Stimulated activated CD4-positive, alpha-beta T cell treated with anti-CD3 and anti-CD28 coated beads, Interleukin-1b, Interleukin-23, amount 100 ng/mL, for 24 hours (primary cell): ENCODE measurements around the gene TMEM269.
A peak's percentile ranks its signal among the peaks of the same experiment; 100 is the strongest.
"Not testable (repeated sequence)": the region's sequence is repeated elsewhere in the genome, so short reads cannot be mapped to it uniquely, and the experiment has no call there.

Experiments used
- DNase-seq, 4 experiments: peaks; one replicate each; pipeline ENCODE4 v3.0.0-alpha.2; 2020; ENCODE audit warnings: low read depth in 4 of 4, low spot score in 1 of 4

Gene TMEM269

GRCh38 chr1:42774928-42775526 is 9.8 kb upstream of the TMEM269 start:
- no peak for DNase-seq

DNA sequence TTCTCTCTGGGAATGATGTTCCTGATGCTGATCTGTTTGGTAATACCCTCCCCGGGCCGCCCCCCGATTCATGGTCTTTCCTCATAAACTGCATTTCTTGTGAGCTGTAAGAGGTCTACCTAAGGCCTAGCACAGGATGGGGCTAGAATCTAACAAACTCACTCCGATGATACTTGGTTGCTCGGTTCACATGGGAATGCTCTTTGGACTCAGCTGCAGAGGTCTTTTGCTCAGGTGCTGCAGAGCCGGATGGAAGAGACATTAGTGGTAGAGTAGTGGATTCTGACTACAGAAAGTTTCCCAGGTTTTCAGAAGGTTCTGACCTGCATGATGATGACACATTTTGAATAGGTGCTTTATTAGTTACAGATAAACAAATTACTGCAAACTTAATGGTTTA is 8.3 kb upstream of the TMEM269 start:
- DNase-seq, result no peak

DNA sequence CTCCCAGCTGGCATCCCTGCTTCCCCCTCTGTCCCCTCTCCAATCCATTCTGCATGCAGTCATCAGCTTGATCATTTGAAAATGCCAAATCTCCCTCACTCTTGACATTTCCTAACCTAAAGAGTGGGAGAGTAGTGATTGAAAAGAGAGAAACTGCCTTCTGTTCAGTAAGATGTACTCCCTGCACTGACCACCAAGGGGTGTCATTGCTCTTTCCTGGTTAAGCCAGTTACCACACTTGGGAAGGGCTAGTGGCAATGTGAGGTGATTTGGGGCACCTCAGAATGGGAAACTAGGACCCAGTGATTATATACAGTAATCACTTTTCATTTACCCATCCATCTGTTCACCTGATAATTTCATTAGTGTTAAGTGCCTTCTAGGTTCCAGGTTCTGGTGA is 6.9 kb upstream of the TMEM269 start:
- DNase-seq, result no peak

DNA sequence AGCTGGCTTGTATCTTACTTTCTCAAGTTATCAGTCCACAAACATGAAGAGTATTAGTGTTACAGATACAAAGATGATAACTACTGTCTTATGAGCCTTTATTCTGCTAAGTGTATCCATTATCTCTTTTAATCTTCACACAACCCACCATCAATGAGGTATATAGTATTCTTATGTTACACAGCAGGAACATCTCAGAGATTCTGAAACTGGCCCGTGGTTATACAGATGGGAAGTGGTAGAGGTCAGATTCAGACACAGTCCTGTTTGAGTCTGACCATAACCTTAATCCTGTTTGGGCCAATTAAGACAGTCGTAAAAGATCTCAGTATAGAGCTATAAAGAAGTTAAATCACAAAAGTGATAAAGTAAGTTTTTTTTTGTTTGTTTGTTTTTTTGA is 5.1 kb upstream of the TMEM269 start:
- DNase-seq, result no peak

DNA sequence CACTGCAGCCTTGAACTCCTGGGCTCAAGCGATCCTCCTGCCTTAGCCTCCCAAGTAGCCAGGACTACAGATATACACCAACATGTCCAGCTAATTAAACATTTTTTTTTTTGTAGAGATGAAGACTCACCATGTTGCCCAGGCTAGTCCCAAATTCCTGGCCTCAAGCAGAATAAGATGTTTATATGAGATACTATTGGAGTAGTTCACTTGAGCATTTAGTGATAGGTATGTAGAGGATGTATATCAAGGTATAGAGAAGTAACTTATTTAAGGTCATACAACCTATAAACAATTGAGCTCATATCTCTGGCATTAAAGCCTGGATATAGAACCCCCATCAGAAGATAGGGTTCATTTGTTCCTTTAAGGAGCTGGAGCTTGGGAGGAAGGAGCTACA is 4.6 kb upstream of the TMEM269 start:
- DNase-seq, result no peak

DNA sequence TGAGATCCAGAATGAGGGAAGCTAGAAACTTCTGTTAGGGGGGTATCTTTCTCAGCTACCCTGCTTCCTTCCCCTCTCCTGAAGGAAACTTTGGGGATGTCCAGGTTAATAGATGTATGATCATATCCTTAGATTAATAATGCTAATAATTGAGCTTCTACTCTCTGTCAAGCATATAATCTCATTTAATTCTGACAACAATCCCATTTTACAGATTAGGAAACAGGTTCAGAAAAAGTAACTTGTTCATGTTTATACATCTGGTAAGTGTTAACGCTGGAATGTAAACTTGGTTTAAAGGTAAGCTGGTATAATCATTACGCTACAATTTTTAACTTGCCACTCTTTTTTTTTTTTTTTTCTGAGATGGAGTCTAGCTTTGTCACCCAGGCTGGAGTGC is 1.7 kb upstream of the TMEM269 start:
- DNase-seq, result no peak

DNA sequence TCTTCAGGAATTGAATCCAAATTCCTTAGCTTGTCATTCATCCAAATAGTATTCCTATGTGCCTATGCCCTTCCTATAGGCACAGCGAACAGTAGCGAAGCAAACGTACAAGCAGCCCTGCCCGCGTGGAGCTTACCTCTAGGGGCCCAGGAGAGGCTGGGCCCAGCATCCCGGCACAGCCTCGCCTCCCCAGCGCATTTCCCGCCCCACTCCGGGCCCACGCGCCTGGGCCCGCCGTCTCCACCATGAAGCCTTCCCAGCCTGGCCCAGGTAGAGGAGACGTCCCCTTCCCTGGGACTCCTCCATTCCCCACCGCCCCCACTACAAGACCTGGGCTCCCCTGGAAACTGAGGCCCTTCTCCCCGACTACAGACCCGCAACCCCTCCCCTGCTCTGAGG is 245 bp upstream of the TMEM269 start:
- DNase-seq, result no peak

DNA sequence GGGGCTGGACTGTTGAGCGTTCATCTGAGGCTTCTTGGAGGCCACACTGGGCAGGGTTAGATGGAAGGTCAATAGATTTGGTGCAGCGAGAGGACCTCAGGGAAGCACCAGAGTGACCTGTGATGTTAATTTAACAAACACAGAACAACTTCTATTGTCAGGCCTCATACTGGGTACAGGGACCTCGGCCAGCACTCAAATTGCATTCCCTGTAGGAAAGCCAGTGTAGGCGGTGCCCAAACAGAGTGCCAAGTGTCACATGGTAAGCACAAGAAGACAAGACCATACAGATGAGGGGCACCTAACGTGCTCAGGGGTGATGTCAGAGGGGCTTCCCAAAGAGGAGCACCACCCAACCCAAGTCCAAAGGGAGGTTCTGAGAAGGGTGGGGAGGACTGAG is 1.3 kb downstream of the TMEM269 start:
- no peak for DNase-seq

- no peak for DNase-seq
Observed at GRCh38 chr1:42788021-42788420, 3.2 kb downstream of the TMEM269 start.

DNA sequence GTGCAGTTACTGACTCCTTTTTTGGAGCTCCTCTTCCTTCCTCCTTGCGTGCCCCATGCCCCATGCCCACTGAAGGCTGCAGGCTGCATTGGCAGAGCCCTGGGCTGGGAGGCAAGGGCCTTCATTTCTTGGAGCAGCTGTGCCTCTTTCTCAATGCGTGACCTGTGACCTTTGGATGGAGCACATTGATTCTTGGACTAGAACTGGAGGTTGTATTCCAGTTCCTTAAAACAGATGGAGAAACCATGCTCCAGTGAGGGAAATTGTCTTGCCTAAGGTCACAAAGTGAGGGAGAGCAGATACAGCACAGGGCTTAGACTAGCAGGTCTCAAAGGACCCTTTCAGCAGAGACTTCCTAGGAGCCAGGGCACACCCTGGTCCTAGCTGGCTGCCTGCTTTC is 9.0 kb downstream of the TMEM269 start:
- no peak for DNase-seq

DNA sequence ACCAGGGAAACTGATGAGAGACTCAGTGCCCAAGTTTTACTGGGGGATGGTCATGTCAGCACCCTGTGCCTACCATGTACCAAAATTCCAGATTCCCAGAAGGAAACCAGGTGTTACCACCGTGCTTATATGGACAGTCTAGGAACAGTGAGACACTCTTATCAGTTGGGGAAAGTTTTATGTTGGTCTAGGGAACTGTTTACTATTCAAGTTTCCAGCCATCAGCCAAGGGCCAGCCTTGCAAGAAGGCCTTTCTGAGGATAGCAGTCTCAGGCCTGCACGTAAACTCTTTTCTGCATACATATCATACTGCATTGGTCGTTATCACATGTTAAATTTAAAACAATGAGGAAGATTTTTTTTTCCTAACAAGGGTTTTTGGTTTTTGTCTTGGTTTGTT is 12.6 kb downstream of the TMEM269 start:
- no peak for DNase-seq

DNA sequence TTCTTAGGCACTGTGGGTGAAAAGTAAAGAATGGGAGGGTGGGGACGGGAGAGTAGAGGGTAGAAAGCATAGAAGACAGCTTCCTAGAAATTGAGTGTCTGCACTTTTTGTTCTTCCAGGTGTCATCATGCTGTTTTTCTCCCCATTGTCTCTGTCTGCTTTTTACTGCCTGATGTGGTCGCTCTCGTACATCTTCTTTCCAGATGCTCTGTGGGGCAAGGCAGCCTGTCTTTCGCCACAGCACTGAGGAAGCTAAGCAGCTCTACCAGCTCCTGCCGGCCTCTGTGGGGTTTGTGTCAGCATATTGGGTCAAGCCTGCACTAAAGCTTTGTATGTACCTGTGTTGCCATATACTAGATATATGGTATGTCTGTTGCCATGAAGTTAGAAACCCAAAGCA is 13.2 kb downstream of the TMEM269 start:
- no peak for DNase-seq

- DNase-seq, result no peak
Observed at GRCh38 chr1:42801832-42802473, 17.2 kb downstream of the TMEM269 start.

- DNase-seq, result no peak
Observed at GRCh38 chr1:42806171-42806570, 21.4 kb downstream of the TMEM269 start.

- no peak for DNase-seq
Observed at GRCh38 chr1:42806593-42806992, 21.8 kb downstream of the TMEM269 start.

- no peak for DNase-seq
Observed at GRCh38 chr1:42807056-42807668, 22.4 kb downstream of the TMEM269 start.

DNA sequence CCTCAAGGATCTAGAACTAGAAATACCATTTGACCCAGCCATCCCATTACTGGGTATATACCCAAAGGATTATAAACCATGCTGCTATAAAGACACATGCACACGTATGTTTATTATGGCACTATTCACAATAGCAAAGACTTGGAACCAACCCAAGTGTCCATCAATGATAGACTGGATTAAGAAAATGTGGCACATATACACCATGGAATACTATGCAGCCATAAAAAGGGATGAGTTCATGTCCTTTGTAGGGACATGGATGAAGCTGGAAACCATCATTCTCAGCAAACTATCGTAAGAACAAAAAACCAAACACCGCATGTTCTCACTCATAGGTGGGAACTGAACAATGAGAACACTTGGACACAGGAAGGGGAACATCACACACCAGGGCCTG is 30.0 kb downstream of the TMEM269 start:
- not testable (repeated sequence) for DNase-seq

DNA sequence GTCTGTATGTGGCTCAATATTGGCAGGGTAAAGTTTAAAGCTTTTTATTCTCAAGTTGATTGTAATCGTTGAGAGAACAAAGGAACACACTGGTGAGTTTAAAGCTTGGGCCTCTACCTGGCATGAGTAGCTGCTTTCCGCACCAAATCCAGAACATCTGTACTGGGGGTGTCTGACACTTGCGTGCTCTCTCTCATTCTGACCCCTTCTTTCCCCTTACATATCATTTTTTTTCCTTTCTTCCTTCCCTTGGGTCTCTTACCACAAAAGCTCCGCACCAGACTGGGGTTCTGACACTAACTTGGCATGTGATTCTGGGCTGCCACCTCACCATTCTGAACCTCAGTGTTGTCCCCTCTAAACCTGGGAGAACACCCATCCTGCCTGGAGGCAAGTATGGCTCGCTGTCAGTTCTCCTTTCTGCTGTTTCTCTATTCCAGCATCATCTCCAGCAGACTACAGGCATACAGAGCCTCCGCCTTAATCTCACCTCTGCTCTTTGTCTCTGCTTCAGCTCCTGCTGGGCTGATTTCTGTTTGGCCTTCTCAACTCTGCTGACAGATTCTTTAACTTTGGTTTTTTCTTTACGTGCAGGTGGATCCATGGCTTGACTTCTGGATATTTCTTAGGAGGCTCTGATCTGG is 31.3 kb downstream of the TMEM269 start:
- no peak for DNase-seq

GRCh38 chr1:42816585-42817439 is 32.0 kb downstream of the TMEM269 start, which contains the start of the genes ERMAP and SVBP:
Gene ERMAP (plus strand): TSS chr1:42817122. CDS start chr1:42830449, 13,327 bp downstream.
Gene SVBP (minus strand): TSS chr1:42817397. CDS start chr1:42816544, 853 bp downstream.
- DNase-seq, result peak; percentile 87 to 96 (median 92)

DNA sequence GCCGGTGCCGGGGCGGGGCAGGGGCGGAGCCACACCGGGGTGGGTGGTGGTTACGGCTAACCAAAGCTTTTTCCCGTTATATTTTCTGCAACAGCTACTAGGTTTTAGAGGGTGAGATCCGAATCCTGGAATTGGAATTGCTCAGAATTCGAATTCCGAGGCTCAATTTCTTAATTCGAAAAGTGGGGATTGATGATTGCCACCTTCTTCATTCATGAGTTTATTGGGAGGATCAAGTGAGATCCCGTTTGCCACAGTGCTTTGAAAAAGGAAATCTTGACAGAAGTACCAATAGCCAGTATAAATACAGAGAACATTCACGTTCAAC is 32.6 kb downstream of the TMEM269 start:
- DNase-seq, result no peak

DNA sequence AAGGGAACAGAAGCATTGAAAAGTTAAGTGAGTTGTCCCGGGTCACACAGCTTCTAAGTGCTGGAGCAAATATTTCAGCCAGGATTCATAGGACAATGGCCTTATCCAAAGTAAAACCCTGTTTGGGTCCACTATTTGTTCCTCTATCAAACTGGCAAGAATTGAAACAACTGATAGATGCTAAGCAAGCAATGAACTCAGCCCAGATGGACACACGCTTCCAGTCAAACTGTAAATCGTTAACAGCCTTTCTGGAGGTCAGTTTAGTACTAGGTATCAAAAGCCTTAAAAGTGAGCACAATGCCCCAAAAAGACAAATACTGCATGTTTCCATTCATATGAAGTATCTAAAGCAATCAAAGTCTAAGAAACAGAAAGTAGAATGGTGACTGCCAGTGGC is 33.2 kb downstream of the TMEM269 start:
- DNase-seq, result no peak
